GM23338 (cell line): ENCODE measurements around the gene FKBP7.

Source experiments
- CREB1 ChIP-seq: fragments of 250-450 bp; sonication (Bioruptor Pico); IDR thresholded peaks from 2 replicates; pipeline ENCODE4 v1.5.0; 2020; ENCODE audit warnings: low read depth, mild to moderate bottlenecking, moderate library complexity
- CTCF ChIP-seq, 2 experiments: fragments of 200-600 bp in 1 of 2; sonication (generic) in 1 of 2; conservative IDR thresholded peaks; 2 replicates each; pipeline versions ENCODE4 v1.5.1 to v1.6.1; 2016 to 2017; ENCODE audit warnings: antibody characterized with exemption in 2 of 2, low read depth in 2 of 2, mild to moderate bottlenecking in 2 of 2, moderate library complexity in 1 of 2
- EZH2 ChIP-seq: fragments of 200-600 bp; sonication (generic); IDR thresholded peaks from one replicate; pipeline ENCODE4 v1.8.0; 2017; ENCODE audit warnings: antibody characterized with exemption, mild to moderate bottlenecking, low read depth; ENCODE audit not compliant: unreplicated experiment
- EZH2phosphoT487 ChIP-seq: fragments of 200-600 bp; sonication (generic); IDR thresholded peaks from one replicate; pipeline ENCODE4 v1.8.1; 2018; ENCODE audit warnings: antibody characterized with exemption; ENCODE audit not compliant: unreplicated experiment
- JUNB ChIP-seq: IDR thresholded peaks from one replicate; pipeline ENCODE4 v1.6.1; 2016; ENCODE audit warnings: antibody characterized with exemption; ENCODE audit not compliant: unreplicated experiment
- POLR2AphosphoS5 ChIP-seq: IDR thresholded peaks from 2 replicates; pipeline ENCODE4 v1.6.1; 2016; ENCODE audit warnings: antibody characterized with exemption, low read depth
- REST ChIP-seq: IDR thresholded peaks from one replicate; pipeline ENCODE4 v1.6.1; 2018; ENCODE audit warnings: antibody characterized with exemption; ENCODE audit not compliant: unreplicated experiment
- STAT1 ChIP-seq: IDR thresholded peaks from one replicate; pipeline ENCODE4 v1.6.1; 2016; ENCODE audit warnings: antibody characterized with exemption; ENCODE audit not compliant: unreplicated experiment
- ZNF331 ChIP-seq: fragments of 250-450 bp; sonication (Bioruptor Pico); IDR thresholded peaks from 2 replicates; pipeline ENCODE4 v1.5.0; 2020; ENCODE audit warnings: low read depth, mild to moderate bottlenecking, moderate library complexity

- TF ChIP-seq CREB1 = no peak
- TF ChIP-seq EZH2phosphoT487 = no peak
- TF ChIP-seq CTCF (conservative IDR thresholded peaks at IDR 0.05; ENCODE audit: low read depth in 2 of 2) = no peak
- TF ChIP-seq EZH2 = no peak
- no peak for TF ChIP-seq POLR2AphosphoS5
- no peak for TF ChIP-seq REST
- TF ChIP-seq STAT1 = no peak
- no peak for TF ChIP-seq JUNB
- no peak for TF ChIP-seq ZNF331 (CRISPR knock-in tag)
Measured at GRCh38 chr2:178417916-178418315, 60.5 kb downstream of the FKBP7 start.
